ENCODE results near the gene ATOSA. TPM values are rescaled to one million over a fixed set of nuclear protein-coding genes. Genes with fewer than 3 reads are reported as not detected.

Gene ATOSA
- total RNA-seq, 1 experiment from 2014 or later = 5.8 TPM

DNA sequence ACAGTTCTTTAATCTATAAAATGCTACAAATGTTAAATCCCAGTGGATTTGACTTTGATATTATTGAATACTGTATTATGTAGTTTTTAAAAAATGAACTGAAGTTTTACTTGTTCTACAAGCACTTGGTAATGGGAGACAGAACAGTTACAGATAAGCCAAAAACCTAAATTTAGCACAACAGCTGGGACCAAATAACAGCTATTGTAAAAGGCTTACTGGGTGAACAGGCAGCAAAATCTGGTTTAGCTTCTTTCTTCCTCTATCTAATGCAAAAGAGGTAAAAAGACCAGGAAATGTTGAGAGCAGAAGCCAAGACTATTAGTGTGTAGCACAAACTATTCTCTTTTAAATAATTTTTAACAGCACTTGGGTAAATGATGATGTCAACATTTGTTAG is 1.6 kb upstream of the ATOSA start:
- Histone ChIP-seq H3K4ac (ENCODE audit: low read depth, low read length) (no peak overlapping the region), H3K18ac (ENCODE audit: insufficient read length, low read depth, low read length) (no peak overlapping the region), H3K27ac (ENCODE audit: insufficient read length, low read depth, low read length) (no peak overlapping the region), H2AFZ (ENCODE audit: low read length) (no peak overlapping the region), H3K23ac (ENCODE audit: insufficient read length, low read depth, low read length) (no peak overlapping the region), H3K4me1 (ENCODE audit: insufficient read depth, low read length) (no peaks in the 10 kb centered on the region), H4K91ac (ENCODE audit: insufficient read length, low read depth, low read length) (no peak overlapping the region), H2BK20ac (ENCODE audit: low read depth, low read length, poor library complexity, severe bottlenecking) (no peak overlapping the region), H3K4me2 (ENCODE audit: insufficient read depth, insufficient read length, low read length) (no peak overlapping the region), H3K9ac (ENCODE audit: extremely low read depth, insufficient read length, low read length) (no peak overlapping the region), H2BK15ac (ENCODE audit: low read depth, low read length) (no peak overlapping the region), H2BK12ac (ENCODE audit: insufficient read length, low read depth, low read length) (no peak overlapping the region), H3T11ph (ENCODE audit: low read length) (no peak overlapping the region), H3K23me2 (ENCODE audit: insufficient read length, low read depth, low read length, poor library complexity, severe bottlenecking) (peaks cover 9% of the 10 kb centered on the region), H3K9me3 (ENCODE audit: control insufficient read depth, low read depth, low read length) (no peaks in the 10 kb centered on the region), H2BK5ac (ENCODE audit: insufficient read length, low read length) (no peak overlapping the region), H3K79me2 (ENCODE audit: insufficient read depth, low read length) (no peaks in the 10 kb centered on the region), H2AK5ac (ENCODE audit: insufficient read length, low read length) (no peak overlapping the region), H4K20me1 (ENCODE audit: control insufficient read depth, insufficient read depth, insufficient read length) (no peaks in the 10 kb centered on the region), H3K56ac (ENCODE audit: insufficient read length, low read depth, low read length) (no peak overlapping the region), H3K79me1 (ENCODE audit: insufficient read depth, low read depth, low read length, poor library complexity, severe bottlenecking) (no peaks in the 10 kb centered on the region), H2BK120ac (ENCODE audit: low read depth, low read length, poor library complexity, severe bottlenecking) (no peak overlapping the region), H4K8ac (replicated peaks; ENCODE audit: insufficient read length, low read depth, low read length) (no peak overlapping the region), H3K27me3 (ENCODE audit: insufficient read depth, low read length) (no peaks in the 10 kb centered on the region), H3K14ac (ENCODE audit: insufficient read depth, low read length) (no peak overlapping the region), H4K5ac (ENCODE audit: insufficient read length, low read depth, low read length) (no peak overlapping the region)
- Mint-ChIP-seq H3K4me3 (no peak overlapping the region), H3K27ac (no peak overlapping the region), H3K4me1 (peaks cover 16 to 17% of the 10 kb centered on the region in 2 experiments), H3K36me3 (ENCODE audit: insufficient read depth in 1 of 3, low read depth in 3 of 3) (peaks cover 0 to 3% (median 0%) of the 10 kb centered on the region in 3 experiments; a peak in 1 of 7 replicates), H3K9me3 (no peaks in the 10 kb centered on the region), H3K27me3 (ENCODE audit: low read depth) (peaks cover 14% of the 10 kb centered on the region)
- DNase-seq = no peak
- TF ChIP-seq, protein P1, sequence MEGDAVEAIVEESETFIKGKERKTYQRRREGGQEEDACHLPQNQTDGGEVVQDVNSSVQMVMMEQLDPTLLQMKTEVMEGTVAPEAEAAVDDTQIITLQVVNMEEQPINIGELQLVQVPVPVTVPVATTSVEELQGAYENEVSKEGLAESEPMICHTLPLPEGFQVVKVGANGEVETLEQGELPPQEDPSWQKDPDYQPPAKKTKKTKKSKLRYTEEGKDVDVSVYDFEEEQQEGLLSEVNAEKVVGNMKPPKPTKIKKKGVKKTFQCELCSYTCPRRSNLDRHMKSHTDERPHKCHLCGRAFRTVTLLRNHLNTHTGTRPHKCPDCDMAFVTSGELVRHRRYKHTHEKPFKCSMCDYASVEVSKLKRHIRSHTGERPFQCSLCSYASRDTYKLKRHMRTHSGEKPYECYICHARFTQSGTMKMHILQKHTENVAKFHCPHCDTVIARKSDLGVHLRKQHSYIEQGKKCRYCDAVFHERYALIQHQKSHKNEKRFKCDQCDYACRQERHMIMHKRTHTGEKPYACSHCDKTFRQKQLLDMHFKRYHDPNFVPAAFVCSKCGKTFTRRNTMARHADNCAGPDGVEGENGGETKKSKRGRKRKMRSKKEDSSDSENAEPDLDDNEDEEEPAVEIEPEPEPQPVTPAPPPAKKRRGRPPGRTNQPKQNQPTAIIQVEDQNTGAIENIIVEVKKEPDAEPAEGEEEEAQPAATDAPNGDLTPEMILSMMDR (conservative IDR thresholded peaks at IDR 0.05) = no peak
